Epithelial cell of esophagus (primary cell): ENCODE measurements around the gene KLHL29.
A peak's percentile ranks its signal among the peaks of the same experiment; 100 is the strongest.

ENCODE experiments used
- DNase-seq: peaks from one replicate; pipeline ENCODE4 v3.0.0; 2010; ENCODE audit warnings: low read depth
- H3K4me3 ChIP-seq: 2 replicates; pipeline ENCODE4 v1.5.1; 2011; ENCODE audit warnings: mild to moderate bottlenecking, low read length, control low read depth
- CTCF ChIP-seq: IDR thresholded peaks from 2 replicates; pipeline ENCODE4 v1.5.1; 2011; ENCODE audit warnings: low read depth, mild to moderate bottlenecking, low read length, control low read depth, inconsistent platforms; ENCODE audit not compliant: insufficient read depth; ENCODE audit errors: missing control alignments

The KLHL29 gene

GRCh38 chr2:23662941-23663920, 278.3 kb downstream of the KLHL29 start:
- peak overlapping the region; percentile 7 for H3K4me3 ChIP-seq
- DNase-seq = no peak
- no peak for TF ChIP-seq CTCF

DNA sequence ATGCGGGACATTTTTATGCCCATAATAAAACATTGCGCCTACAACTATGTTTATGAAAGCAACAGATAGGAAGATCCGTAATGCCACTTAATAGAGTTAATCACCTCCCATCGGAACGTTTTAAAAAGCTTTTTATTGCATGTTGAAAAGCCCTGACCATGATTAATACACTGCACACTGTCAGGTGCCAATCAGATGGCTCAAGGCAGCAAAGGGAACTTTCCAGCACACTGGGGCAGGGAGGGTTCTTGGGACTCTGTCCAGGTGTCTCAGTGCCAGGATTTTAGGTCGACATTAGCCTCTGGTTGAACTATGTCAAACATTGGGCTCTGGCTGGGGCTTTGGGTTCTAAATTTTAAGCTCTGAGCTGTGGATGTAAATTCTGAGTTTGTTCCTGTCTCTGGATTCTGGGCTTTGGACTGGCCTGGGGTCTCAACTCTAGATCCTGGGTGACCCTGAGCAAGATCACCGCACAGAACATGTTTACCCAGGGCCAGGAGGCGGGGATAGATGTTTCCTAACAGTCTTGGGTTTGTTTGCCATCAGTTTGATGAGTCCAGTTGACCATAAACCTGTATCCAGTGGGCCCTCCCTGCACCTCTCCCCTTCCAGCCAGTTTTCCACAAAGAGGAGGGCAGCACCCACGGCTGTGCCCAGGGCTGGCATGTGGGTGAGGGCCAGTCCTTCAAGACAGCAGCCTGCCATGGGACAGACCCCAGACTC, 279.2 kb downstream of the KLHL29 start:
- no peak for TF ChIP-seq CTCF
- H3K4me3 ChIP-seq = no peak overlapping the region
- DNase-seq = no peak

DNA sequence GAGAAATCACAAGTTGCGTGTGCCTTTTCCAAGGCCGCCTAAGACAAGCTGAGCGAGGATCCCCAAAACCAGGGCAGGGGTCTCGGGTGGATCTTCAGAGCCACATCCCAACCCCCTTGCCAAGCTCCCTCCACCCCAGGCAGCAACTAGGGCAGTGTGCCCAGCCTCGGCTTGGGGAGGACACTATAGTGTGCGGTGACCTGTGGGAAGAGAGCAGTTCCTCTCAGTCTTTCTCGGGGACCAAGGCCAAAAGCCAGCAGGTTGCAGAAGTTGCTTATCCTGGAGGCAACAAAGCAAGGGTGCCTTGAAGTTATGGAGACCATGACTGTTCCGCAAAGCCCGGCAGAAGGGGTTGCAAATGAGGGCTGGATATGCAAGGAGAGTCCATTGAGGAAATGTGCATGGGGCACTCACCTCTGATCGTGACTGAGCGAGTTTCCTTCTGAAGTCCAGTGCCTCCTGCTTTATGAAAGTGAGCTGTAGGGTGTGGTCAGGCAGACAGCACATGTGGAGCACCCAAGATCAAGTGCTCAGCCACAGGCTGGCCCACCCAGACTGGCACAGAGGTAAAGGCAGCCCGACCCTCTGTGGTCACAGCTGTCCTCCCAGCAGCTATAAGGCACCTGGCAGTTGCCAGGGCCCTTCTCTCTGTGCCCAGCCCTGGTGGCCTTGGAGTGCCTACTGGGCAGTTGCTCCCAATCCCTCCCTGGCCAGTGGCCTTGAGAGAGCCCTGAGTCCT, 281.4 kb downstream of the KLHL29 start:
- no peak for DNase-seq
- no peak overlapping the region for H3K4me3 ChIP-seq
- TF ChIP-seq CTCF = no peak

GRCh38 chr2:23666980-23667357, 282.0 kb downstream of the KLHL29 start:
- no peak overlapping the region for H3K4me3 ChIP-seq
- DNase-seq = no peak
- no peak for TF ChIP-seq CTCF

DNA sequence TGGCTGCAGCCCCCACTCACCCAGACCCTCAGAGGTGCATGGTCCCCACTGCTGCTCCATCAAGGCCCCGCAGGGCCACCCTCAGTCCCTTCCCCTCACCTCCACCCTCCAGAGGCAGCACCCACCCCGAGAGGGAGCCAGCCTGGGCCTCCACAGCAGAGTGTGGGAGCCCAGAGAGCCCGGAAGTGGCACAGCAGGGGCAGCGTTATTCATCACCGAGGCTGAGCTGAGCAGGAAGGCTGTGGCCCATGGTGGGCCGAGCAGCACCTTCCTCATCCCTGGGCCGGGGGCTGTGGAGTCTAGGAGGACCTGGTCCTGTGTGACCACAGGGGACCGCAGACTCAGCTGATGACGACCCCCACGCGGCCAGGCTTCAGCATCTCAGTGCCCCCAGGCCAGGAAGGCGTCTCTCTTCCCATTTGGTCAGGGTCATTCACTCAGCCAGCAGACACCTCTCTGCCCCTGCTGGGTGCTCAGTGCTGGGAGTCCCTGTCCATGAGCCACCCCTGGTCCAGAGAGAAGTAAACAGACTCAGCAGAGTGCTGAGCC, 283.9 kb downstream of the KLHL29 start:
- H3K4me3 ChIP-seq = no peak overlapping the region
- no peak for TF ChIP-seq CTCF
- no peak for DNase-seq

DNA sequence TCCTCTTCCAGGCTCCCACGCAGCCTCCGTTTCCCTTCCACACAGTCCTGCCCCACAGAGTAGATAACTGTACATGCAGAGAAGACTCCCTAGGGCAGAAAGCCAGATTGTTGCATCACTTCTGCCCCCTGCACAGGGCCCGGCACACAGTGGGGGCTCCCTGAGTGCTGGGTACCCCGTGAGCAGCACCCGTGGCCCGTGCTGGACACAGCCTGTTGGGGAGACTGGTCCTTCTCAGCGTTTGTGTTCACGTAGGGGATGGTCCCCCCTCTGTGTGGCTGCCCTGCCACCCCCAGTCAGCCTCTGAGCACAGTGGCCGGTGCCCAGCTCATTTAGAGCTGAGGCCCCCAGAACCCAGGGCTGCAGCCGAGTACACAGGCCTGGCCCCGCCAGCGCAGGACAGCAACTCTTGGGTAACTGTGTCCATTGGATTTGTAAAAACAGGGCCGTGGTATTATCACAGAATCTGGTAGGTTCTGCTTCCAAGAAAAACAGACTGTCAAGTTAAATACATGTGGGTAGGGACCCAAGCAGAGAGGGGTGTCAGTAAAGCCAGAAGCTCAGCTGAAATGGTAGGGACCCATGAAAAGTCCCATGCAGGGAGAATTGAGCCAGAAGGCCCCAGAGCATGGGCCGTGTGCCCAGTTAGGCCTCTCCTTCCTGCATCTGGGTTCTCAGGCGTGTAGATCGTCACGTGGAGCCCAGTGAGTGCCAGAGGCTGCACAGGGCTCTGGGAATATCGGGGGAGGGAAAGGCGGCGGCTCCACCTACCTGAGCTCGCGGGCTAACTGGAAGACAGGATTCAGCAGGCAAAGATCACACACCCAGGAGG, 284.6 kb downstream of the KLHL29 start:
- peak; percentile 93 for DNase-seq
- no peak for TF ChIP-seq CTCF
- H3K4me3 ChIP-seq = no peak overlapping the region
